Measurements from ENCODE around the gene KYNU. TPM values are rescaled to one million over a fixed set of nuclear protein-coding genes. Genes with fewer than 3 reads are reported as not detected.

Gene KYNU
- total RNA-seq, 1 donor from 2014 or later, result not detected

DNA sequence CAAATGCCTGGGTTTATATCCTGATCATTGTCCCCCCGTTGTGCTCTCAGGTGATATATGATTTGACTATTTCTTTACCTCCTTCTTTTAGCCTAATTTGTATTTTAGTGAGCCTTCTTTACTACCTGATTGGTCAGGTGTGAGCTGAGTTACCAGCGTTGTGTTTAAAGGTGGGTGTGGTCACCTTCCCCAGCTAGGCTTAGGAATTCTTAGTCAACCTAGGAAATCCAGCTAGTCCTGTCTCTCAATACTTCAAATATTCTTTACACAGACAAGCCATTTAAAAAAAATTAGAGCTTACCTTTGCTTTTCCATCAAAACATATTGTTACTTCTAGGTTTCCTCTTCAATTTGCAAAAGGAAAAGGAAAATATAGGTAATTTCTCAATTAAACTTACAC, 30.2 kb downstream of the KYNU start:
- H3K36me3 ChIP-seq, result no peaks in the 10 kb centered on the region
- TF ChIP-seq EZH2 (IDR thresholded peaks at IDR 0.05), result no peak
- TF ChIP-seq EZH2phosphoT487 (IDR thresholded peaks at IDR 0.05), result no peak
- TF ChIP-seq, protein P1, sequence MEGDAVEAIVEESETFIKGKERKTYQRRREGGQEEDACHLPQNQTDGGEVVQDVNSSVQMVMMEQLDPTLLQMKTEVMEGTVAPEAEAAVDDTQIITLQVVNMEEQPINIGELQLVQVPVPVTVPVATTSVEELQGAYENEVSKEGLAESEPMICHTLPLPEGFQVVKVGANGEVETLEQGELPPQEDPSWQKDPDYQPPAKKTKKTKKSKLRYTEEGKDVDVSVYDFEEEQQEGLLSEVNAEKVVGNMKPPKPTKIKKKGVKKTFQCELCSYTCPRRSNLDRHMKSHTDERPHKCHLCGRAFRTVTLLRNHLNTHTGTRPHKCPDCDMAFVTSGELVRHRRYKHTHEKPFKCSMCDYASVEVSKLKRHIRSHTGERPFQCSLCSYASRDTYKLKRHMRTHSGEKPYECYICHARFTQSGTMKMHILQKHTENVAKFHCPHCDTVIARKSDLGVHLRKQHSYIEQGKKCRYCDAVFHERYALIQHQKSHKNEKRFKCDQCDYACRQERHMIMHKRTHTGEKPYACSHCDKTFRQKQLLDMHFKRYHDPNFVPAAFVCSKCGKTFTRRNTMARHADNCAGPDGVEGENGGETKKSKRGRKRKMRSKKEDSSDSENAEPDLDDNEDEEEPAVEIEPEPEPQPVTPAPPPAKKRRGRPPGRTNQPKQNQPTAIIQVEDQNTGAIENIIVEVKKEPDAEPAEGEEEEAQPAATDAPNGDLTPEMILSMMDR (IDR thresholded peaks at IDR 0.05), result no peak
- no peaks in the 10 kb centered on the region for H3K36me3 Mint-ChIP-seq

DNA sequence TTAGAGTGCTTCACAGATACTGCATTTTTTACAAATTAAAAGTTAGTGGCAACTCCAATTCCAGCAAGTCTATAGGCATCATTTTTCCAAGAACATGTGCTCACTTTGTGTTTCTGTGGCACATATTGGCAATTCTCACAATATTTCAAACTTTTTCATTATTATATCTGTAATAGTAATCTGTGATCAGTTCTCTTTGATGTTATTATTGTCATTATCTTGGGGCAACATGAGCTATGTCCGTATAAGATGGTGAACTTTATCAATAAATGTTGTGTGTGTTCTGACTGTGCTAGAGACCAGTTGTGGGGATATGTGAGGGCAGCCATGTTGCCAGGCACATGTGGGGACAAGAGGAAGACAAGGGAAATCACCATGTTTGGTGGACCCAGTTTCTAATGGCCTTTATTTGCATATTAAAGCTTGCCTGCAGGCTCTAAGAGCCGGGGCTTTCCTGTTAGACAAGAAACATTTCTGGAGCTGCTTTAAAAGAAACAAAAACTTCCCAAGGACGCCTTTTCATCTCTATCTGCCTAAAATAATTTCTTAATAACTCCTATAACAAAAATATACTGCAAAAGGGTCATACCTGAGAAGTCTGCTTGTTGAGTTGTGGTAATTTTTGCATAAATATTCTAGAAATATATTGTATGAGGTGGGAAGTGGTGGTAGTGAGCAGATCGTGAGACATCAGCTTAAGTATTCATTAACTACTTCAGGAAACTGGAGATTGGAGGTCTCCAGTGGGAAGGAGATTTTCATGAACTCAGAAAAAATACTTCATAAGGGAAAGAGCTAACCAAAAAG, 37.2 kb downstream of the KYNU start:
- no peaks in the 10 kb centered on the region for H3K9me3 ChIP-seq (ENCODE audit: low read depth)
- no peak for DNase-seq (ENCODE audit: low spot score)
- Mint-ChIP-seq H3K36me3 (no peaks in the 10 kb centered on the region), H3K27me3 (ENCODE audit: insufficient read depth, low read depth) (no peaks in the 10 kb centered on the region), H3K4me1 (no peaks in the 10 kb centered on the region), H3K9me3 (peaks cover 6% of the 10 kb centered on the region), H3K4me3 (no peak overlapping the region), H3K27ac (no peak overlapping the region)
- H3K36me3 ChIP-seq, result no peaks in the 10 kb centered on the region
- H3K27ac ChIP-seq, result no peak overlapping the region
- H3K27me3 ChIP-seq, result no peaks in the 10 kb centered on the region
- no peaks in the 10 kb centered on the region for H3K79me2 ChIP-seq (ENCODE audit: low read depth)
- H2AFZ ChIP-seq (replicated peaks), result no peak overlapping the region
- no peaks in the 10 kb centered on the region for H4K20me1 ChIP-seq (ENCODE audit: low read depth)
- no peak overlapping the region for H3K9ac ChIP-seq
- H3K4me1 ChIP-seq, result no peaks in the 10 kb centered on the region
- TF ChIP-seq, protein P1 (IDR thresholded peaks at IDR 0.05), result no peak
- TF ChIP-seq EZH2 (IDR thresholded peaks at IDR 0.05) (no peak), EZH2phosphoT487 (IDR thresholded peaks at IDR 0.05) (no peak)
- H3F3A ChIP-seq (ENCODE audit: low read depth), result no peaks in the 10 kb centered on the region
- H3K4me3 ChIP-seq, result no peak overlapping the region
- H3K4me2 ChIP-seq, result no peak overlapping the region

More for the DNA sequence above, 30.2 kb downstream of the KYNU start:
- H3K27me3 Mint-ChIP-seq (ENCODE audit: insufficient read depth, low read depth), result peaks cover 5% of the 10 kb centered on the region
- Histone ChIP-seq H3K79me2 (ENCODE audit: low read depth) (no peaks in the 10 kb centered on the region), H2AFZ (replicated peaks) (no peak overlapping the region), H3K9ac (no peak overlapping the region), H3K4me1 (no peaks in the 10 kb centered on the region), H3K4me2 (no peak overlapping the region), H3K27me3 (no peaks in the 10 kb centered on the region), H3K27ac (no peak overlapping the region), H3F3A (ENCODE audit: low read depth) (no peaks in the 10 kb centered on the region), H3K9me3 (ENCODE audit: low read depth) (no peaks in the 10 kb centered on the region), H3K4me3 (no peak overlapping the region), H4K20me1 (ENCODE audit: low read depth) (no peaks in the 10 kb centered on the region)
- no peak for DNase-seq (ENCODE audit: low spot score)
- peaks cover 3% of the 10 kb centered on the region for H3K9me3 Mint-ChIP-seq
- H3K4me3 Mint-ChIP-seq, result no peak overlapping the region
- no peak overlapping the region for H3K27ac Mint-ChIP-seq
- no peaks in the 10 kb centered on the region for H3K4me1 Mint-ChIP-seq

DNA sequence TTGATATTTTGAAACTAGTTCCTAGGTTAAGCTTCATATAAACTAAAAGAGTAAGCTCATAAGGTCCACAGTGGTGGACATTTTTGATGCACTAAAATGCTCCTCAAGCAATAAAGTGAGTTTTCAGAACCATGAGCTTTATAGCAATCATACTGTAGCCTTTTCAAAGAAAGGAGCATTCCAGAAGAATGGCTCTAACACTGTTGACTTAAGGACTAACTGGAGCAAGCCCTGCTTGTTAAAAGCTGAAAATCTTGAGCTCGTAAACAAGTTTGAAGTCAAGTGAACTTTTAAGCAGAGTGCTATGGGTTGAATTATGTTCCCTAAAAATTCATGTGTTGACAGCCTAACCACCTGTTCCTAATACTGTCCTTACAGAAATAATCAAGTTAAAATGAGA, 38.0 kb downstream of the KYNU start:
- H3K9me3 Mint-ChIP-seq, result peaks cover 6% of the 10 kb centered on the region

More for the DNA sequence above, 38.0 kb downstream of the KYNU start:
- H3K36me3 ChIP-seq, result no peaks in the 10 kb centered on the region
- H3K27ac ChIP-seq, result no peak overlapping the region
- H3K36me3 Mint-ChIP-seq, result no peaks in the 10 kb centered on the region
- H3K79me2 ChIP-seq (ENCODE audit: low read depth), result no peaks in the 10 kb centered on the region
- TF ChIP-seq, protein P1 (IDR thresholded peaks at IDR 0.05), result no peak
- TF ChIP-seq EZH2 (IDR thresholded peaks at IDR 0.05) (no peak), EZH2phosphoT487 (IDR thresholded peaks at IDR 0.05) (no peak)
- H3K4me1 Mint-ChIP-seq, result no peaks in the 10 kb centered on the region
- H3K9me3 ChIP-seq (ENCODE audit: low read depth), result no peaks in the 10 kb centered on the region
- H3K4me1 ChIP-seq, result no peaks in the 10 kb centered on the region
- DNase-seq (ENCODE audit: low spot score), result no peak
- H3K27ac Mint-ChIP-seq, result no peak overlapping the region
- H3K4me2 ChIP-seq, result no peak overlapping the region
- no peak overlapping the region for H3K4me3 Mint-ChIP-seq
- H2AFZ ChIP-seq (replicated peaks), result no peak overlapping the region
- no peaks in the 10 kb centered on the region for H3F3A ChIP-seq (ENCODE audit: low read depth)
- no peaks in the 10 kb centered on the region for H3K27me3 ChIP-seq
- no peak overlapping the region for H3K9ac ChIP-seq
- no peak overlapping the region for H3K4me3 ChIP-seq
- H4K20me1 ChIP-seq (ENCODE audit: low read depth), result no peaks in the 10 kb centered on the region
- H3K27me3 Mint-ChIP-seq (ENCODE audit: insufficient read depth, low read depth), result no peaks in the 10 kb centered on the region

All from neural progenitor cell (in vitro differentiated cells).